HG03558 (cell line): Measurements from ENCODE around the gene PATL1.
"Not testable (repeated sequence)": the region's sequence is repeated elsewhere in the genome, so short reads cannot be mapped to it uniquely, and the experiment has no call there.

ENCODE experiments used
- ATAC-seq: cut with Tn5 transposase; IDR thresholded peaks from one replicate; pipeline ENCODE4 v1.9.1; 2021; ENCODE audit warnings: moderate number of reproducible peaks; ENCODE audit not compliant: unreplicated experiment; ENCODE audit errors: extremely low read depth

Gene PATL1

GRCh38 chr11:59668950-59669610, at the start of gene PATL1:
TSS of gene PATL1 (minus strand) at chr11:59669037. CDS start at chr11:59668895, 142 bp downstream.
- ATAC-seq = peak; percentile 88

- ATAC-seq = no peak
These were observed 47.2 kb upstream of the PATL1 start for GRCh38 chr11:59716051-59716450.

- no peak for ATAC-seq
These were observed 44.9 kb upstream of the PATL1 start, which contains the start of gene OR10V1 for GRCh38 chr11:59713745-59714144. TSS of gene OR10V1 (minus strand) at chr11:59713845. CDS start at chr11:59713845, 0 bp downstream.

GRCh38 chr11:59710136-59710847, 41.5 kb upstream of the PATL1 start:
- no peak for ATAC-seq

GRCh38 chr11:59708537-59708936, 39.7 kb upstream of the PATL1 start:
- ATAC-seq = no peak

GRCh38 chr11:59707371-59707770, 38.5 kb upstream of the PATL1 start:
- no peak for ATAC-seq

- no peak for ATAC-seq
These were observed 37.9 kb upstream of the PATL1 start for GRCh38 chr11:59706518-59707285.

GRCh38 chr11:59705294-59705693, 36.5 kb upstream of the PATL1 start:
- ATAC-seq = no peak

- not testable (repeated sequence) for ATAC-seq
These were observed 34.7 kb upstream of the PATL1 start for GRCh38 chr11:59703515-59703914.

GRCh38 chr11:59700157-59700556, 31.3 kb upstream of the PATL1 start:
- not testable (repeated sequence) for ATAC-seq

GRCh38 chr11:59698506-59698905, 29.7 kb upstream of the PATL1 start:
- no peak for ATAC-seq

- ATAC-seq = no peak
These were observed 24.1 kb upstream of the PATL1 start for GRCh38 chr11:59692915-59693314.

- ATAC-seq = no peak
These were observed 22.3 kb upstream of the PATL1 start for GRCh38 chr11:59691156-59691555.

- ATAC-seq = no peak
These were observed 20.2 kb upstream of the PATL1 start for GRCh38 chr11:59689015-59689414.

- not testable (repeated sequence) for ATAC-seq
These were observed 12.5 kb upstream of the PATL1 start for GRCh38 chr11:59681260-59681725.

GRCh38 chr11:59680287-59681154, 11.7 kb upstream of the PATL1 start:
- no peak for ATAC-seq

- ATAC-seq = no peak
These were observed 10.5 kb upstream of the PATL1 start for GRCh38 chr11:59679347-59679746.

GRCh38 chr11:59678813-59679165, 10.0 kb upstream of the PATL1 start:
- ATAC-seq = no peak

GRCh38 chr11:59678118-59678812, 9.4 kb upstream of the PATL1 start:
- no peak for ATAC-seq
